Activated CD4-positive, CD25-positive, alpha-beta regulatory T cell (primary cell): ENCODE results near the gene PARD3B.

Experiments used
- DNase-seq, 4 experiments: peaks; one replicate each; lab custom pipeline; 2025; lab: John Stamatoyannopoulos, UW

The PARD3B gene

DNA sequence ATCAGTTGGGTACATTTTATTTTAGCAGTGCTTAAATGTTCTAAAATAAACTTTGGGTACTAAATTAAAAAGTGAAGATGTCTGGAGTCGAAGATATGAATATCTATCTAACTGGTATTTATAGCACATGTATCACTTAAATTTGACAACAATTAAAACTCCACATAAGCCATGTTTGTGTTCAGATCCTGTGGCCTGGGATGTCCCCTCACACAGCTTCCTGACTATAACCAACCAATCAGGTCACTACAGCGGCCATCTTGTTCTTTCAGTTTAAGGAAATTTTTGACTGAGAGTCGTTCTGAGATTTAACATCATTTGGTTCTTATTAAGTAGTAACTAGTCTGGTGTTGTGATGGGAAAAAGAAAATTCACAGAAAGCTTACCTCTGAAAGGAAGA lies 966.4 kb downstream of the PARD3B start:
- no peak for DNase-seq

GRCh38 chr2:205520311-205520710 lies 975.0 kb downstream of the PARD3B start:
- DNase-seq: no peak

DNA sequence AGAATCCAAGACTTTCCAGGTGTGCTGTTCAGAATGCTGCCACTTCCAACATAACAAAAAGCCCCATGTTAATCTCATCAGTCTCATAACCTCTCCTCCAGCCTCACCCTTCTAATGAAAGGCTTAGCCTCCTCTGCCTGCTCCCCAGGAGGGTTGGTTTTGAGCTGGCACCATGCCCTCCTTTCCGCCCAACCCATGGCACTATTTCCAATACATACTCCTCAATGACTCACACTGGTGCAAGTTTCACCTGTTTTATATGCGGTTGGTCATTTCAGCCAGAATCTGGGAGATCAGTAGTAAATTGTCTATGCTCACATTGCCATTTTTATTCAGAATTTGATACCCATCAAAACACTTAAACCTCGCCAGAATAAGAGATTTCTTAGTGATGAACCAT lies 979.4 kb downstream of the PARD3B start:
- DNase-seq: no peak

DNA sequence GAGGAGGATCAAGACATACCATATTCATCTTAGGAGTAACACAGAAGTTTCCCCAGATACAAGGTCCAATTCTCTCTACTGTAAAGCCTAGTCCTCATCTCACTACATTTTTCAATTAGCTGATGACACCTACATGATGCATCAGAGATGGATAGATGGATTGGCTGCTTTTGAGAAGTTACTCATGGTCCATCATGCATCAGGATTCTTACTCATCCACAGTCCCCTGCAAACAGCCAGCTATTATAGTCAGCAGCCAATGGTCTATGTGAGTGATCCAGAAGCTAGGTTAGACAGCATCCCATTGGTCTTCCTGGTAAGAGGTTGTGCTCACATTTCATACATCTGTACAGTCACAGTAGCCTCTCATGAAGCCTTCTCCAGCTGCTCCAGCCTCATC lies 982.5 kb downstream of the PARD3B start:
- DNase-seq: no peak

DNA sequence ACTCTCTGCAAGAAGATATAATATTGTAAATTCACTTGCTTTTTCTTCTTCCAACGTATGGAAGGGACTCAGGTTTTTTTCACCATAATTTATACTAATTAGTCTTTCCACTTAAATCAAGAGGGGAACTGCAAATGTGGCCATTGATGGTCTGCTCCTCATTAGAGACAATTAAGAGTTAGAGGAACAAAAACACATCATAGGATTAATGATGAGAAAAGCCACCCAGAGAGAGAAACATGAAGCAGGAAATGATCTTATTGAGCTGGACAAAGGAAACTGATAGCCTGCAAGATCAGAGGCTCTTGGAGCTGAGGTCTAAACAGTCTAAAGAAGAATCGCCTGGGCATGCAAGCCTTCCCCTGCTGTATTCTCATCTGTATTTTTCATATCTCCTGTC lies 985.8 kb downstream of the PARD3B start:
- DNase-seq: no peak

DNA sequence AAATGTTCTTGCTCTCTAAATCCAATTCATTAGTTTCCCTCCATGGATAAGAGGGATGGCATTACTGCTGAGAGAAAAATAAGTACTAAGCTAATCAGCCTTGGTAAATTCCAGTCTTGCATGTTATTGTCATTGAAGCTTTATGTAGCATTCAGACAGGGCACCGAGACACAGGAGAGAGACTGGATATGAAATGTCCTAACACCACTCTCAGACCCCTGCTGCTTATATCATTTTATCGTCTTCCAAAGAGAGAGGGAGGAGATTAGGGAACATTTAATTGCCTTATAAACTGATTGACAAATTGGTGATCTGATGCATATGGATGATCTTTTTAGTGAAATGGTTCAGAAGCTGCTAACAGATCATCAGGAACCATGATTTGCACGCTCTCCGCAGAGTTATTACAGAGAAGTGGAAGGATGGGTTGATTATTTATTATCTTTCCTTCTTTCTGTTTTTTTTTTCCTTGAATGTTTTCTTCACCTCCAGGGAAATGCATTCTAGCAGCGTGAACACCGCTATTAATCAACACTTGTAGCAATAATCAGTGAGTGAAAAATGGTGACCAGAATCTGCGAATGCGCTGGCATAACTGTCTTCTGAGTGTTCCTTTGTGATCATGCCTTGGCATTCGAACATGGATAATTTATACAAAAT lies 986.3 kb downstream of the PARD3B start:
- no peak for DNase-seq

GRCh38 chr2:205535001-205535400 lies 989.7 kb downstream of the PARD3B start:
- DNase-seq: no peak

GRCh38 chr2:205539603-205540002 lies 994.3 kb downstream of the PARD3B start:
- DNase-seq: no peak

GRCh38 chr2:205540036-205540435 lies 994.8 kb downstream of the PARD3B start:
- DNase-seq: no peak

- no peak for DNase-seq
Observed at GRCh38 chr2:205543262-205543843, 998.1 kb downstream of the PARD3B start.

DNA sequence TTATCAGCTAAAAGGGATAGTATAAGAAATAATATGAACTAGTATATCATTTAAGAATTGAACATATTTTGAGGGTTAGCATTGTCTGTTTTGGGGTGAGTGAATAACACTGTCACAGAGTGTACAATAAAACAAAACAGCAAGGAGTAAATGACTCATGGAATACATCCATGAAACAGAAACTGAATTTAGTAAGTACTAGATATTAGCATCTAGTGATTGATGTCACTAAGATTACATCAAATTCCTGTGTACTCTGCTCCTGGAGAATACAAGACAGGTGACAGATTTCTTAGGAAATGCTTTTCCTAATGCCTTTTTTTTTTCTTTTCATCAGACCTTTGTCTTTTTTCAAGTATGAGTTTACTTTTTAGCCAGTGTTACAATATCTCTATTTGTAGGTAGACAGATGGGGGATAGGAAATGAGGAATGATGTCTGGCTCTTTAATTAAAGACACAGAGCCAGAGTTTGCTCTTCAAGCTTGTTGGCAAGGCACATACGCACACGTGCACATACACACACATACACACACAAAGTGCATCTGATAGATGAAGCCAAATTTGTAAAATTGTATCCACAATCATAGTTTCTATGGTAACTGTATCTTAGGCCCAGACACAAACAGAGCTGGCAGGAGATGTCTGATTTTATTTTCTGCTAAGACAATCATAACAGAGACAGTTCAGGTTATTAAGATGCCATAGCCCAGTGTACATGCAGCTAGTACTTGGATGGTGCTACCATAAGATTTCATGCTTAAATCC lies 998.8 kb downstream of the PARD3B start:
- DNase-seq: no peak

DNA sequence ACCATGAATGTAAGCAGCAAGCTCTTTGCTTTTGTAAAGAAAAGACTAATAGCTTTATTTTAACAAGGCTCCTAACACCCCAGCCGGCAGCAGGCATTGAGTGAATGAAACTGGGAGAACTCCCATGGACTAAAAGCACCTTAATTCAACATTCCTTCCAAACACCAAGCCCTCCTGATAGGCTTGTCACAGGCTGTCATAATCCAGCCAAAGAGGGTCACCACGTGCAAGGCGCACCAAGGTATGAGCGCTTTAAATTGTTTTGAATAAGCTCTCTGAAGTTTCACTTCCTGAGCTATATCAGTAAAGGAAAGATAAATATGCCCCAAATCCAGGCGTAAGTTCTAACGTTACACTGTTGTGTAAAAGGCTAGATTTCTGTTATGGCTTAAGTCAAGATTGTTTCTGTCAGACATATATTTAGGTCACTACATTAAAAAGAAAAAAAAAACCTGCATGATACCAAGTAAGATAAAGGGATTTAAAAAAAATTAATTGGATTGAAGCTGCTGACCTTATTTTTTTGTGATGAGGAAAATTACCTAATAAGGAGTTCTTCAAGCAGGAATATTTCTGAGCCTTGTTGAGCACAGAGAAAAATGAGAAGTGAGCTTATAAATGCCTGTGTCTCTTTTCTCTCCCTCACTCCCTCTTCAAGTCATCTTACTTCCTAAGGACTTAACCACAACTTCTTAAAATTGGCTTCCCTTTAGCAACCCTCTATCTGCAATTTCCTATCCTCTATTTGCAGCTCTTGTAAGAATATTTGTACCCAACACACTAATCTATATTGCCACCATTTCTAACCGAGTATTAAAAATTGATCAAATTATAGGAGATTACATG lies 1000.9 kb downstream of the PARD3B start:
- no peak for DNase-seq

DNA sequence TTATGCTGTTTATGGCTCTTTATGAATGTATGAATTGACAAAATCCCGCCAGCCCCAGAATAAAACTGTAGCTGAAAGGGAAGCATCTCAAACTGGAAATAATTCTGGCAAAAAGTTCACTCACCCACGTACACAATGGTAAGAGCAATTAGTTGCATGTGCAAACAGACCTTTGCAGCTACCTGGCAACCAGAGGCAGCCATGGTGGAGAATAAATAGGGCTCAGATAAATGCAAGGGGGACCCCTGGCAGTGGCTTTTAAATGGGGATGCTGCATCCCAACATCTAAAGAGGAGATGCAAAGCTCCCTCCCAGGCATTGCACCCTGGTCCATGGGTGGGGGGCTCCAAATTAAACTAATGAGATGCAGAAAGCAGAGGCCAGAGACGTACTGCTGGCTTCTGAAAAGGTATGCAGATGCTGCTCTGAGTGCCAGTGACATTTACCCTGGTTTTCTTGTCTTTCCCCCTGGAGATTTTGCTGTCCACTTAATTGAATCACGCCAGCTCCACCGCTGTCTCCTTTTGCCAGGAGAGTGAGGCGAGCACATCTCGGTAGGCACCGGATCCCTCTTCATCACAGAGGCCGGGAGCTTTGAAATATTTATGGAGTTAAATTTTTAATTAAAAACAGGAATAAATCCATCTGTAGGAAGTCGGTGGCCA lies 1010.4 kb downstream of the PARD3B start:
- DNase-seq: no peak

DNA sequence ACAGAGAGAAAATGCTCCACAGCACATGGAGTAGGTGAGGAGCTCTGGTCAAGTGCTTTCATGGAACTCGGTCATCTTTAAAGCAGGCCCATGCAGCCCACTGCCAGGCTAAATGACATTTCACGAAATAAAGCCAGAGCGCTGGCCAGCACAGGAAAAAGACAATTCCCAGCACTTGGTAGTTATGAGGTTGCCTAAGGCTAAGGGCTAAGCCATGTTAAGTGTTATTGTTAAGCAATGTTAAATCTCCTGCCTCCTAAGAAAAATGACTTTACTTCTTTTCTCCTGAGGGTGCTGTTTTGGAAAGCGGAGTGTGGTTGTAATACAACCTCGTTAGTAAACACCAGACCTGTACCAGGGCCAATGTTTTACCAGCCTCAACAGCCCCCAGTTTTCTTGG lies 1011.1 kb downstream of the PARD3B start:
- DNase-seq: no peak

DNA sequence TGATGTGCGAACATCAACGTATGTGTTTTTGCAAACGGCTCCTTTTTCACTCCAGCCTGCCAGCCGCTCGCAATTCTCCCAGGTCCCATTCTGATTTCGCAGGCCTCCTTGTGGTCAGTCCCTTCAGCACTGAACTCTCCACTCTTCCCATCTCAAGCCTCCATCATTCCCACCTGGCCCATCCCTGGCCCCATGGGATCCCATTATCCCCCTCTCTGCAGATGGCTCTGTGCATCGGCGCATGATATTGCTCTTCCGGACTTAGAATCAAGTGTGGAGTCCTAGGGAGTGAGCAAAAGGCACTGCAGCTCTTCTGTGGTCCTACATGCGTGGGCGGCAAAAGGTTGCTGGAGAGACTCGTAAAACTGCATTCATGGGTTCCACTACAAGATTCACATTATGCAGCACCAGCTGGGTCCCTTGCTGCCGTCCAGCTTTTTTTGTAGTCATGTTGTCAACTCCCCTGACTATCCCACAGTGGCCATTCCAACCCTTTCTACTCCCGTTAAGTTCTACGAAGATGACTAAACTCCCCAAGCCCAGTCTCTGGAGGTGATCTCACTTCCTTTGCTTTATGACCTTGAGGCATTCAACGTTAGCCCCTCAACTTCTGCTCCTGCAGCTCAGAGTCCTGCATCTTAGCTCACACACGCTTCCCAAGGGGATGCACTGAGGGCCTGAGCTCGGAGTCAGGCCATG lies 1011.7 kb downstream of the PARD3B start:
- no peak for DNase-seq

- DNase-seq: no peak
Observed at GRCh38 chr2:205557873-205558272, 1012.6 kb downstream of the PARD3B start.

DNA sequence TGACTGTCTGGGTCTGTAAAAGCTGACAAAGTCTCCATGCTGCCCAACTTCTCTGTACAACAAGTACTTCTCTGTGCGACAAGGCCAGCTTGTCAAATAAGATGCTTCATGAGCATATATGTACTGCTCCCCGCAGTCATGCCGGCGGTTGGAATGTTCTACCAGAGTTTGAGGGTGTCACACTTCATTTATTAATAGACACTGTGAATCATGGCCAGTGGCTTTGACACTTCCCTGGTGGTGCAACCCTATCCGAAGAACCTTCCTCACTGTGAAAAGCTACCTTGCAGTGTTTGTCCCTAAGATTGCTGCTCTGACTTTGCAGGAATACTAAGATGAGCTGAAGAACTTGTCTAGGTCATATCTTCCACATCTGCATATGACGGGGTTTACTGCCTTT lies 1016.2 kb downstream of the PARD3B start:
- no peak for DNase-seq

DNA sequence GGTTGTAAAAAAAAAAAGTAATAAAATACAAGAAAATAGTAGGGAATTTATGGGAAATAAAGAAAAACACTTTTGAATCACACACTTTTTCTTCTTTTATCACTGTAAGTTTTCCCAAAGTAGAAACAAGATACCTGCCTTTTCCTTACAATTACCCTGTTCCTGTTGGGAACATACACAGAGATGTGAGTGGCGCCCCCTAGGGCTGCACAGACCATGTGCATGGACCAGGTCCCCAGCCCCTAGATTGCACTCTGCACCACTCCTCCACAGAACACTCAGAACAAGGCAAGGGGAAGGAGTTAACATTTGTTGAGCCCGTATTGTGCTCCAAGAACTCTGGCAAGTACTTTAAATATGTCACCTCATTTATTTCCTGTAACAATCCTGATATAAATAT lies 1018.4 kb downstream of the PARD3B start:
- no peak for DNase-seq

DNA sequence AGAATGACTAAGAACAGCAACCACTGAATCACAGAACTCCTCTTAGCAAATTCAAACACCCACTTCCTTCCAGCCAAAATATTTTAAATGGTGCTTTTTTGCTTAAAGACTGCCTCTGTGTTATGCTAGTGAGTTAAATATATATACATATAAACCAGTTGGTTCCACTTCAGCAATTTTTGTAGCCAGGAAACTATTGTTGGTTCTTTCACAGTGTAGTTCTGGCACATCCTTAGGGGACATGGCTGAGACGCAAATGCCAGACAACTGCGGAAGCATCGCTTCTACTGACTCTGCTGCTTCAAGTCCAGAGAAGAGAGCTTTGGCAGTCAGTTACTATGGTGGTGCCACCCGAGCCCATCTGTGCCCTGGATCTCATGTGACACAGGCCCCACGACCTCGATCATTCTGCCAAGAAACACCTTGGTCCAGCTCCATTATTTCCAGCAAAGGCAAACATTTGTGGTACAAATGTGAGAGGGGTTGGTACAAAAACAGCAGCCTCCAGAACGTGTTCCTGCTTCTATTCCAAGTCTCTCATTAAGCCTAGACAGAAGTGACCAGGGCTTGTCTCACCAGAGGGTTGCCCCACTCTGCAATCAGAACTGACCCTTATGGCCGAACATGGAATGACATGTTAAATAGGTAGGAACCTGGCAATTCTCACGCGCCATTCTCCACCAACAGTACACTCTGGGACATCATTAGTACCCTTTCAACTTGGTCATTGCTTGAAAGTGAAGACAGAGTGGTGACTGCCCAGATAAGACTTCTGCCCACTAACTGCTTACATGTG lies 1019.3 kb downstream of the PARD3B start:
- DNase-seq: no peak

DNA sequence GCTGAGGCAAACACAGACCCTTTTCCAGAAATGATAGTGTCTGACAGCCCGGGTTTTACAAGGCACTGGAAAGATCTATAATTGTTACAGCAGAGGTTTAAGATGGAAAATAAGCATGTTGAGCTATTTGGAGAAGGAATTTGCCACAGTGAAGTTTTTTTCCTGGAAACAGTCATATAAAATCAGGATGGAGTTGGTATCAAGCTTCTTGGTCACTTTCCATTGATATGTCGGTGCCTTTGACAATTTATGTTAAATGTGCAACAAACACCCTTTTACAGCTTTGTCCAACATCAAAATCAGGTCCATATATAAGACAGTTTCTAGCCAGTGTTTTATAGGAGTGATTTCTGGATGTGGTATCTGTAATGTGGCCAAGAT lies 1019.9 kb downstream of the PARD3B start:
- no peak for DNase-seq
